T-cell (primary cell): ENCODE data around the gene ACOX2. TPM values are rescaled to one million over a fixed set of nuclear protein-coding genes. Genes with fewer than 3 reads are reported as not detected.

Experiments
- ATAC-seq, 4 experiments: fragments of 200-7000 bp in 3 of 4; fragments of 150-1000 bp in 1 of 4; cut with Tn5 transposase; replicated peaks in 1 of 4; 1 replicate in 3 of 4; 2 replicates in 1 of 4; pipeline ENCODE4 v1.10.0; 2021; ENCODE audit warnings: moderate library complexity in 3 of 4, mild to moderate bottlenecking in 2 of 4, moderate number of reproducible peaks in 1 of 4
- CTCF ChIA-PET, 2 donors: fragments of 300-600 bp; sonication (Branson Sonifier 250); formaldehyde crosslinking; loops; one replicate each; lab custom pipeline; 2022; ENCODE audit warnings: antibody characterized with exemption in 2 of 2; lab: Charles Lee
- POLR2A ChIA-PET, 2 donors: fragments of 300-600 bp; sonication (Branson Sonifier 250); formaldehyde crosslinking; loops; one replicate each; lab custom pipeline; 2022; ENCODE audit warnings: antibody characterized with exemption in 2 of 2; lab: Charles Lee
- DNase-seq, 35 experiments: peaks; one replicate each; pipeline versions ENCODE4 v3.0.0 to v3.0.0-alpha.2; 2013 to 2023
- H3K27ac ChIP-seq: one replicate; pipeline ENCODE4 v1.5.1; 2013; ENCODE audit warnings: low read length
- H3K27me3 ChIP-seq, 2 experiments: replicated peaks in 1 of 2; 1 replicate in 1 of 2; 2 replicates in 1 of 2; pipeline versions ENCODE4 v1.6.1 to v1.7.0; 2013; ENCODE audit warnings: low read length in 1 of 2, mixed read lengths in 1 of 2; ENCODE audit not compliant: control insufficient read depth in 2 of 2, insufficient read depth in 2 of 2; ENCODE audit errors: extremely low read depth in 1 of 2
- H3K36me3 ChIP-seq, 2 donors: 1 replicate in 1 of 2; 2 replicates in 1 of 2; pipeline versions ENCODE4 v1.6.1 to v1.7.0; 2013; ENCODE audit warnings: low read length in 1 of 2; ENCODE audit not compliant: control insufficient read depth in 2 of 2, insufficient read depth in 1 of 2; ENCODE audit errors: extremely low read depth in 1 of 2
- H3K4me1 ChIP-seq, 2 experiments: 1 replicate in 1 of 2; 2 replicates in 1 of 2; pipeline versions ENCODE4 v1.6.1 to v1.7.0; 2013; ENCODE audit warnings: low read length in 2 of 2, mixed read lengths in 1 of 2; ENCODE audit not compliant: insufficient read depth in 2 of 2, control insufficient read depth in 1 of 2; ENCODE audit errors: extremely low read depth in 1 of 2
- H3K4me3 ChIP-seq, 2 donors: 1 replicate in 1 of 2; 2 replicates in 1 of 2; pipeline versions ENCODE4 v1.5.1 to v1.7.0; 2013; ENCODE audit warnings: mild to moderate bottlenecking in 2 of 2, low read length in 1 of 2, moderate library complexity in 1 of 2; ENCODE audit not compliant: control insufficient read depth in 1 of 2; ENCODE audit errors: extremely low read depth in 1 of 2
- H3K9me3 ChIP-seq: 2 replicates; pipeline ENCODE4 v1.7.0; 2013
- H3K27ac Mint-ChIP-seq, 2 donors: one replicate each; pipeline ENCODE4 v1.8.0; 2020 to 2021; ENCODE audit warnings: mild to moderate bottlenecking in 2 of 2, mixed read lengths in 2 of 2
- H3K27me3 Mint-ChIP-seq, 2 donors: one replicate each; pipeline ENCODE4 v1.8.0; 2021 to 2022; ENCODE audit warnings: mixed read lengths in 2 of 2
- H3K36me3 Mint-ChIP-seq: one replicate; pipeline ENCODE4 v1.8.0; 2021; ENCODE audit warnings: mixed read lengths
- H3K4me1 Mint-ChIP-seq, 3 donors: one replicate each; pipeline ENCODE4 v1.8.0; 2020 to 2022; ENCODE audit warnings: mixed read lengths in 3 of 3, mild to moderate bottlenecking in 1 of 3
- H3K4me3 Mint-ChIP-seq, 3 donors: one replicate each; pipeline ENCODE4 v1.8.0; 2020 to 2022; ENCODE audit warnings: mild to moderate bottlenecking in 3 of 3, mixed read lengths in 3 of 3, moderate library complexity in 3 of 3
- H3K9me3 Mint-ChIP-seq, 3 donors: one replicate each; pipeline ENCODE4 v1.8.0; 2020 to 2022; ENCODE audit warnings: mixed read lengths in 3 of 3
- WGBS: methylation state at CpG from one replicate; pipeline ENCODE4 v1.1.5; 2013; ENCODE audit warnings: missing lambda C conversion rate; ENCODE audit not compliant: insufficient coverage; 5-methylcytosine and 5-hydroxymethylcytosine counted together
- total RNA-seq, 35 experiments: library from RNA in 6 of 35; stranded (reverse) in 6 of 35; fragments of 120-200 nt in 1 of 35; gene quantifications; one replicate each; pipeline versions ENCODE4 v1.2.1 to v1.2.4 and lab custom pipeline; 2013 to 2026

Gene ACOX2
- total RNA-seq, 5 donors from 2014 or later (not counting 1 experiment from before 2014, with no cell fraction given): 0.23 TPM; not detected in 4

- peaks cover 6 to 10% (median 7%) of the 10 kb centered on the region in 3 donors for H3K4me1 Mint-ChIP-seq
- whole genome bisulfite sequencing: 2% methylated on average over 7 of the region's 11 CpGs
- DNase-seq (peak; percentile 56 to 86 (median 72)), ATAC-seq (peak; percentile 95 to 99 (median 96))
- Histone ChIP-seq H3K27ac (no peak overlapping the region), H3K9me3 (no peaks in the 10 kb centered on the region), H3K4me3 (no peak overlapping the region), H3K27me3 (no peaks in the 10 kb centered on the region), H3K36me3 (peaks cover 0 to under 1% of the 10 kb centered on the region in 2 donors), H3K4me1 (peaks cover 0 to 7% of the 10 kb centered on the region in 2 experiments)
- ChIA-PET POLR2A (no interaction called here), CTCF (interaction anchor here in 1 of 2 donors (0.5 to 1.1 kb wide), 2 partner anchors 131 to 211 kb away, joined by 3 read pairs; no protein-coding TSS in a partner anchor)
- peak overlapping the region in 1 of 2 donors; percentile 54 for H3K27ac Mint-ChIP-seq
- no peaks in the 10 kb centered on the region for H3K9me3 Mint-ChIP-seq
- no peaks in the 10 kb centered on the region for H3K27me3 Mint-ChIP-seq
- H3K4me3 Mint-ChIP-seq: no peak overlapping the region
- H3K36me3 Mint-ChIP-seq: no peaks in the 10 kb centered on the region
Observed at GRCh38 chr3:58532794-58533220, 4.2 kb downstream of the ACOX2 start.

DNA sequence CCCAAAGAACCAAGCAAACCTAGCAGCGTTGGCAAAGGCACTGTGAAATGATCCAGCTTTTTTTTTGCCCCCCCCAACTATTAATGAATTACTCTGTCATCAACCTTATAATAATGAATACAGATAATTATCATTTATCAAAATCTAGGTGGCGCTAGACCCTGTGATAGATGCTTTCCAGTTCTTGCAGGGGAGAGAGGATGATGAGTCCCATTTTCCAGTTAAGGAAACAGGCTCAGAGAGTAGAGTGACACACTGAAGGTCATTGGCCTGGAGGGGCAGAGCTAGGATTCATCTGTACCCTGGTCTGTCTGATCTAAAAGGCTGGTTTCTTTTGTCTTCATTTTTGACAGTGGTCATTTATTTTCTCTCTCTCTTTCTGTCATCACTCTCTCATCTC, 5.0 kb downstream of the ACOX2 start:
- Histone ChIP-seq H3K36me3 (peaks cover 0 to 2% of the 10 kb centered on the region in 2 donors), H3K27me3 (no peaks in the 10 kb centered on the region), H3K4me3 (no peak overlapping the region), H3K27ac (no peak overlapping the region), H3K4me1 (peaks cover 0 to 7% of the 10 kb centered on the region in 2 experiments), H3K9me3 (no peaks in the 10 kb centered on the region)
- no peak for DNase-seq
- Mint-ChIP-seq H3K4me3 (no peak overlapping the region), H3K9me3 (no peaks in the 10 kb centered on the region), H3K4me1 (peaks cover 6 to 10% (median 7%) of the 10 kb centered on the region in 3 donors), H3K27me3 (no peaks in the 10 kb centered on the region), H3K27ac (no peak overlapping the region), H3K36me3 (no peaks in the 10 kb centered on the region)
- POLR2A ChIA-PET: no interaction called here
- whole genome bisulfite sequencing: no CpG with 5 or more reads among the region's 2 CpGs
- CTCF ChIA-PET: interaction anchor here (0.5 to 0.8 kb wide), 3 partner anchors 210 to 821 kb away, joined by 3 to 4 read pairs (median 3); no protein-coding TSS in a partner anchor
- ATAC-seq: no peak

DNA sequence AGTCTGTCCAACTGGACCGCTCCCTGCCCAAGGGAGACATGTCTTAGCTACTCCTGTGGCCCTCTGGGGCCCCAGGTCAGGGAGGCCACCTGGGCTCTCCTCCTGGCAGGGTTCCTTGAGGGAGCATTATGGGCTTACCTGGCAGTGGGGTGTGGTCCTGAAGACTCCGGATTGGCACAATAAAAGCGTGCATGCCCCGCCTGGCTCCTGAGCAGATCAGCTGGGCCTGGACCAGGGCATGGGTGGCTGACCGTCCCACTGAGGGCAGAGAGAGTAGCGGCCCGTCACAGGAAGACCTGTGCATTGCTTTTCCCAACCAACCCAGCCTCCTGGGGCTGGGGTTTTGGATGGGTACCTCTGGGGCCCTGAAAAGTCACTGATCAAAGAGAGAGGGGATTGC, 5.4 kb downstream of the ACOX2 start:
- H3K4me3 ChIP-seq: no peak overlapping the region
- CTCF ChIA-PET: interaction anchor here (0.5 to 0.8 kb wide), 4 partner anchors 37 to 822 kb away, joined by 3 to 4 read pairs (median 4); no protein-coding TSS in a partner anchor
- no peaks in the 10 kb centered on the region for H3K36me3 Mint-ChIP-seq
- H3K4me1 Mint-ChIP-seq: peaks cover 6 to 10% (median 7%) of the 10 kb centered on the region in 3 donors
- DNase-seq (no peak), ATAC-seq (no peak)
- 100% methylated on average over 5 of the region's 7 CpGs for WGBS
- H3K27me3 Mint-ChIP-seq: no peaks in the 10 kb centered on the region
- no peaks in the 10 kb centered on the region for H3K27me3 ChIP-seq
- no peak overlapping the region for H3K4me3 Mint-ChIP-seq
- no peaks in the 10 kb centered on the region for H3K9me3 Mint-ChIP-seq
- no peak overlapping the region for H3K27ac ChIP-seq
- POLR2A ChIA-PET: no interaction called here
- no peak overlapping the region for H3K27ac Mint-ChIP-seq
- H3K4me1 ChIP-seq: peaks cover 0 to 7% of the 10 kb centered on the region in 2 experiments
- H3K9me3 ChIP-seq: no peaks in the 10 kb centered on the region
- H3K36me3 ChIP-seq: peaks cover 0 to 2% of the 10 kb centered on the region in 2 donors

DNA sequence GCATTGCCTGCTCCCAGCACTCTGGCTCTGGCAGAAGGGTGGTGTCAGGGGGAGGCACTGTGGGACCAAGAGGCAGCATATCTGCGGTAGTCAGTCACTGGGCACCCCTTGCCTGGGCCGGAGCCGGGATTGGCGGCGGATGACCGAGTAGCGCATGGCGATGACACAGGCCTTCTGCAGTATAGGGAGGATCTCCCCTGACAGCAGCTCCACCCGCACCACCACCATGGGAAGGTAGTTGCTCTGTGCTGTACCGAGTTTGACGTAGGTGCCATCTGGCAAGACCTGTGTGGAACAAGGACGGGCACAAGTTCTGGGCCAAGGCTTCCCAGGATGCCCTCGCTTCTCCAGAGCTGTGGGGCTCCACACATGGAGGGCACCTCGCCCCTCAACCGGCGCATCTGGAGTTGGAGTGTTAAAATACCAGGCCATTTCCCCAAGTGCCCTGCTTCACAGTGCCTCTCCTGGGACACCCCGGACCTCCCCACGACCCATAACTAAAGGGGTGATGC, 6.6 kb downstream of the ACOX2 start:
- ATAC-seq (no peak), DNase-seq (no peak)
- peaks cover 6 to 10% (median 7%) of the 10 kb centered on the region in 3 donors for H3K4me1 Mint-ChIP-seq
- CTCF ChIA-PET: no interaction called here
- no peaks in the 10 kb centered on the region for H3K27me3 Mint-ChIP-seq
- peaks cover 0 to 7% of the 10 kb centered on the region in 2 experiments for H3K4me1 ChIP-seq
- H3K27ac Mint-ChIP-seq: no peak overlapping the region
- no peak overlapping the region for H3K4me3 Mint-ChIP-seq
- H3K9me3 Mint-ChIP-seq: no peaks in the 10 kb centered on the region
- peaks cover 0 to 2% of the 10 kb centered on the region in 2 donors for H3K36me3 ChIP-seq
- peaks cover 0 to 2% of the 10 kb centered on the region in 2 experiments for H3K27me3 ChIP-seq
- WGBS: 89% methylated on average over 17 of the region's 18 CpGs
- H3K36me3 Mint-ChIP-seq: no peaks in the 10 kb centered on the region
- H3K9me3 ChIP-seq: no peaks in the 10 kb centered on the region
- no peak overlapping the region for H3K4me3 ChIP-seq
- H3K27ac ChIP-seq: no peak overlapping the region
- POLR2A ChIA-PET: no interaction called here

GRCh38 chr3:58529516-58530353, 7.3 kb downstream of the ACOX2 start:
- WGBS: 86% methylated on average over 12 of the region's 15 CpGs
- ChIA-PET POLR2A (no interaction called here), CTCF (interaction anchor here in 1 of 2 donors (1.5 kb wide), 1 partner anchor 342 kb away, joined by 3 read pairs; no protein-coding TSS in a partner anchor)
- H3K27ac Mint-ChIP-seq: no peak overlapping the region
- H3K36me3 Mint-ChIP-seq: no peaks in the 10 kb centered on the region
- H3K4me1 Mint-ChIP-seq: peaks cover 6 to 10% (median 7%) of the 10 kb centered on the region in 3 donors
- H3K4me1 ChIP-seq: peaks cover 0 to 7% of the 10 kb centered on the region in 2 experiments
- H3K9me3 Mint-ChIP-seq: no peaks in the 10 kb centered on the region
- peaks cover 0 to 2% of the 10 kb centered on the region in 2 donors for H3K36me3 ChIP-seq
- no peak overlapping the region for H3K4me3 Mint-ChIP-seq
- DNase-seq: no peak
- no peak overlapping the region for H3K27ac ChIP-seq
- H3K4me3 ChIP-seq: no peak overlapping the region
- H3K27me3 ChIP-seq: peaks cover 0 to 2% of the 10 kb centered on the region in 2 experiments
- H3K27me3 Mint-ChIP-seq: no peaks in the 10 kb centered on the region
- H3K9me3 ChIP-seq: no peaks in the 10 kb centered on the region
- no peak for ATAC-seq

DNA sequence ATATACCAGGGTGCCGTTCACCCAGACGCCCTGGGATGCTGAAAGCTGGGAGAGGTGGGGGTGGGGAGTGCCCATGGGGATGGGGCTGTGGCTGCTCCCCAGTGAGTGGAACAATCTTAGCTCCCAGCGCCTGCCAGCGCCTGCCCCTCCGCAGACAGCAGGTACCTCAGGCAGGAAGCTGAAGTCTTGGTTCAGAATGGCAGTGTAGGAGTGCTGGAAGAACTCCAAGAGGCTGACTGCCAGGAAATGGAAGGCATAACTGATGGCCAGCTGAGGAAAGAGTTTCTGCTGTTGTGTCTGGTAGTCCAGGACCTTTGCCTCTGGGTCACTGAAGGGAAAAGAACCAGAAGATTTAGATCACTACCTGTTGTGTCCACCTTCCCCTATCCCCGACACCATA, 8.4 kb downstream of the ACOX2 start:
- H3K27ac Mint-ChIP-seq: no peak overlapping the region
- Histone ChIP-seq H3K27me3 (peaks cover 0 to 4% of the 10 kb centered on the region in 2 experiments), H3K36me3 (peaks cover 0 to 2% of the 10 kb centered on the region in 2 donors), H3K4me3 (no peak overlapping the region), H3K9me3 (no peaks in the 10 kb centered on the region), H3K27ac (no peak overlapping the region), H3K4me1 (peaks cover 0 to 7% of the 10 kb centered on the region in 2 experiments)
- ChIA-PET POLR2A (no interaction called here), CTCF (interaction anchor here in 1 of 2 donors (1.5 kb wide), 1 partner anchor 341 kb away, joined by 3 read pairs; no protein-coding TSS in a partner anchor)
- H3K4me1 Mint-ChIP-seq: peaks cover 6 to 10% (median 7%) of the 10 kb centered on the region in 3 donors
- H3K9me3 Mint-ChIP-seq: no peaks in the 10 kb centered on the region
- 33% methylated on average over 3 of the region's 6 CpGs for WGBS
- no peaks in the 10 kb centered on the region for H3K36me3 Mint-ChIP-seq
- no peak for ATAC-seq
- H3K4me3 Mint-ChIP-seq: no peak overlapping the region
- no peak for DNase-seq
- no peaks in the 10 kb centered on the region for H3K27me3 Mint-ChIP-seq
